Ishikawa (cell line): Measurements from ENCODE around the gene RTN4RL1.

ENCODE experiments used
- CEBPB ChIP-seq: IDR thresholded peaks from 2 replicates; pipeline ENCODE4 v1.6.1; 2012
- CREB1 ChIP-seq: IDR thresholded peaks from 2 replicates; pipeline ENCODE4 v1.6.1; 2012; ENCODE audit warnings: low read depth
- EP300 ChIP-seq: IDR thresholded peaks from 2 replicates; pipeline ENCODE4 v1.6.1; 2012; ENCODE audit warnings: borderline replicate concordance
- FOXM1 ChIP-seq: IDR thresholded peaks from 2 replicates; pipeline ENCODE4 v1.6.1; 2012; ENCODE audit warnings: low read depth, borderline replicate concordance
- MAX ChIP-seq: IDR thresholded peaks from 2 replicates; pipeline ENCODE4 v1.6.1; 2012
- NFIC ChIP-seq: IDR thresholded peaks from 2 replicates; pipeline ENCODE4 v1.6.1; 2012
- RAD21 ChIP-seq: IDR thresholded peaks from 2 replicates; pipeline ENCODE4 v1.6.1; 2012; ENCODE audit warnings: low read depth
- TAF1 ChIP-seq: IDR thresholded peaks from 2 replicates; pipeline ENCODE4 v1.6.1; 2012; ENCODE audit warnings: low read depth, mild to moderate bottlenecking
- TEAD4 ChIP-seq: IDR thresholded peaks from 2 replicates; pipeline ENCODE4 v1.6.1; 2012
- USF1 ChIP-seq: IDR thresholded peaks from 2 replicates; pipeline ENCODE4 v1.6.1; 2012
- YY1 ChIP-seq: IDR thresholded peaks from 2 replicates; pipeline ENCODE4 v1.6.1; 2012; ENCODE audit warnings: low read depth

- TF ChIP-seq EP300 (no peak), TAF1 (no peak), RAD21 (no peak), NFIC (no peak), MAX (no peak), USF1 (no peak), YY1 (no peak), CEBPB (no peak), TEAD4 (no peak), CREB1 (no peak), FOXM1 (no peak)
These were observed 93.1 kb downstream of the RTN4RL1 start for GRCh38 chr17:1931844-1932579.
